ENCODE data around the gene C17orf75.
"Not testable (repeated sequence)": the region's sequence is repeated elsewhere in the genome, so short reads cannot be mapped to it uniquely, and the experiment has no call there.

Gene C17orf75

DNA sequence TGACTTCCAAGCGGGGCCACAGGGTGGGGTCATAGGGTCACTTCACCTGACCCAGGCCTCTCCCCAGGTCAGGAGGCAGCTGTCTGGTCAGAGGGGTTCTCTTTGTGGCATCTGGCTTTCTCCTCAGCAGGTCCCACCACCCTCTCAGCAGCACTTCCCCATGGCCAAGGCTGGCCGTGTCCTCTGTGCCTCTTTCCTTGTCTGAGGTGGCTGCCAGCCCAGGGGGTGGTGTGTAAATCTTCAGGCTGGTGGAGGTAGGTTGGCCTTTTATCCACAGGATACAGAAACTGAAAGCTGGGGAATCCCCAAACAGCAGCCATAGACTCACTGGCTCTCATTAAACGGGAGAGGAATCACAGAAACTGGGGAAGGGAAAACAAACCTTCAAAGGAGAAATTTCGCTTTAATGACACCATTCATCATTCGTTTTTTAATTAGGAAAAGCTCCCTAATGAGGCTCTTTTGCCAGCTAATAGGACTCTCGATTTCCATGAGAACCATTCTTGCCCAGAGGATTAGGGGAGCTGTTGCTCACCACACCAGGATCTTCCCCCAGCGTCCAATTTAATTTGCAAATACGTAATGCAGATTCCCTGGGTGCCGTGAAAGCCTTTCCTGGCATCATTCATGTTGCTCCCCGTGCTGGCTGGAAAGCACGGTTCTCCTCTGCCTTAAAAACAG is 18.0 kb downstream of the C17orf75 start:
- Histone ChIP-seq H2AFZ (ENCODE audit: low read depth) (peak overlapping the region; percentile 45), H3K79me2 (ENCODE audit: insufficient read depth, low read depth) (no peaks in the 10 kb centered on the region), H3K36me3 (ENCODE audit: insufficient read depth) (no peaks in the 10 kb centered on the region), H3K27me3 (ENCODE audit: insufficient read depth, low read depth) (no peaks in the 10 kb centered on the region), H3K4me2 (peak overlapping the region; percentile 43), H3K4me1 (ENCODE audit: low read depth, poor library complexity, severe bottlenecking) (peaks cover 17% of the 10 kb centered on the region), H3K9ac (peak overlapping the region; percentile 2; the same call in 1 of the 2 replicates), H3K27ac (no peak overlapping the region), H4K20me1 (ENCODE audit: insufficient read depth) (no peaks in the 10 kb centered on the region), H3K4me3 (IDR thresholded peaks at IDR 0.05; ENCODE audit: insufficient read depth, low read depth, low read length) (no peak overlapping the region)
- TF ChIP-seq, protein P1, sequence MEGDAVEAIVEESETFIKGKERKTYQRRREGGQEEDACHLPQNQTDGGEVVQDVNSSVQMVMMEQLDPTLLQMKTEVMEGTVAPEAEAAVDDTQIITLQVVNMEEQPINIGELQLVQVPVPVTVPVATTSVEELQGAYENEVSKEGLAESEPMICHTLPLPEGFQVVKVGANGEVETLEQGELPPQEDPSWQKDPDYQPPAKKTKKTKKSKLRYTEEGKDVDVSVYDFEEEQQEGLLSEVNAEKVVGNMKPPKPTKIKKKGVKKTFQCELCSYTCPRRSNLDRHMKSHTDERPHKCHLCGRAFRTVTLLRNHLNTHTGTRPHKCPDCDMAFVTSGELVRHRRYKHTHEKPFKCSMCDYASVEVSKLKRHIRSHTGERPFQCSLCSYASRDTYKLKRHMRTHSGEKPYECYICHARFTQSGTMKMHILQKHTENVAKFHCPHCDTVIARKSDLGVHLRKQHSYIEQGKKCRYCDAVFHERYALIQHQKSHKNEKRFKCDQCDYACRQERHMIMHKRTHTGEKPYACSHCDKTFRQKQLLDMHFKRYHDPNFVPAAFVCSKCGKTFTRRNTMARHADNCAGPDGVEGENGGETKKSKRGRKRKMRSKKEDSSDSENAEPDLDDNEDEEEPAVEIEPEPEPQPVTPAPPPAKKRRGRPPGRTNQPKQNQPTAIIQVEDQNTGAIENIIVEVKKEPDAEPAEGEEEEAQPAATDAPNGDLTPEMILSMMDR (conservative IDR thresholded peaks at IDR 0.05; ENCODE audit: low read depth, low read length), result no peak

GRCh38 chr17:32323046-32323445 is 18.9 kb downstream of the C17orf75 start:
- no peaks in the 10 kb centered on the region for H3K79me2 ChIP-seq (ENCODE audit: insufficient read depth, low read depth)
- no peak overlapping the region for H3K4me3 ChIP-seq (IDR thresholded peaks at IDR 0.05; ENCODE audit: insufficient read depth, low read depth, low read length)
- no peaks in the 10 kb centered on the region for H3K27me3 ChIP-seq (ENCODE audit: insufficient read depth, low read depth)
- no peaks in the 10 kb centered on the region for H3K36me3 ChIP-seq (ENCODE audit: insufficient read depth)
- no peak overlapping the region for H3K4me2 ChIP-seq
- H2AFZ ChIP-seq (ENCODE audit: low read depth), result no peak overlapping the region
- no peak overlapping the region for H3K9ac ChIP-seq
- no peak overlapping the region for H3K27ac ChIP-seq
- peaks cover 17% of the 10 kb centered on the region for H3K4me1 ChIP-seq (ENCODE audit: low read depth, poor library complexity, severe bottlenecking)
- TF ChIP-seq, protein P1 (conservative IDR thresholded peaks at IDR 0.05; ENCODE audit: low read depth, low read length), result no peak
- no peaks in the 10 kb centered on the region for H4K20me1 ChIP-seq (ENCODE audit: insufficient read depth)

GRCh38 chr17:32320847-32321246 is 21.1 kb downstream of the C17orf75 start:
- H2AFZ ChIP-seq (ENCODE audit: low read depth), result no peak overlapping the region
- no peak overlapping the region for H3K9ac ChIP-seq
- no peaks in the 10 kb centered on the region for H4K20me1 ChIP-seq (ENCODE audit: insufficient read depth)
- H3K27me3 ChIP-seq (ENCODE audit: insufficient read depth, low read depth), result no peaks in the 10 kb centered on the region
- peaks cover 17% of the 10 kb centered on the region for H3K4me1 ChIP-seq (ENCODE audit: low read depth, poor library complexity, severe bottlenecking)
- H3K4me2 ChIP-seq, result no peak overlapping the region
- TF ChIP-seq, protein P1 (conservative IDR thresholded peaks at IDR 0.05; ENCODE audit: low read depth, low read length), result no peak
- H3K27ac ChIP-seq, result no peak overlapping the region
- H3K4me3 ChIP-seq (IDR thresholded peaks at IDR 0.05; ENCODE audit: insufficient read depth, low read depth, low read length), result no peak overlapping the region
- no peaks in the 10 kb centered on the region for H3K36me3 ChIP-seq (ENCODE audit: insufficient read depth)
- H3K79me2 ChIP-seq (ENCODE audit: insufficient read depth, low read depth), result no peaks in the 10 kb centered on the region

DNA sequence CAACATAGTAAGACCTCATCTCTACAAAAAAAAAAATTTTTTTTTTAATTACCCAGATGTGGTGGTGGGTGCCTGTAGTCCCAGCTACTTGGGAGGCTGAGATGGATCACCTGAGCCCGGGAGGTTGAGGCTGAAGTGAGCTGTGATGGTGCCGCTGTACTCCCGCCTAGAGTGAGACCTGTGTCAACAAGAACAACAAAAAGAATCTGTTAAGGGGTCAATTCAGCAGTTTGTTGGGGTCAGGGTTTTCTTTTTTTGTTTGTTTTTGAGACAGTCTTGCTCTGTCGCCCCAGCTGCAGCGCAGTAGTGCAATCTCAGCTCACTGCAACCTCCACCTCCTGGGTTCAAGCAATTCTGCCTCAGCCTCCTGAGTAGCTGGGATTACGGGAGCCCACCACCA is 21.9 kb downstream of the C17orf75 start:
- not testable (repeated sequence) for H3K4me2 ChIP-seq; H3K27me3 ChIP-seq (ENCODE audit: insufficient read depth, low read depth); H2AFZ ChIP-seq (ENCODE audit: low read depth); H3K4me3 ChIP-seq (IDR thresholded peaks at IDR 0.05; ENCODE audit: insufficient read depth, low read depth, low read length); H3K79me2 ChIP-seq (ENCODE audit: insufficient read depth, low read depth); H3K9ac ChIP-seq; H4K20me1 ChIP-seq (ENCODE audit: insufficient read depth); H3K27ac ChIP-seq; H3K36me3 ChIP-seq (ENCODE audit: insufficient read depth)
- H3K4me1 ChIP-seq (ENCODE audit: low read depth, poor library complexity, severe bottlenecking), result peaks cover 17% of the 10 kb centered on the region

- Histone ChIP-seq H3K36me3 (ENCODE audit: insufficient read depth) (no peaks in the 10 kb centered on the region), H3K79me2 (ENCODE audit: insufficient read depth, low read depth) (no peaks in the 10 kb centered on the region), H3K9ac (no peak overlapping the region), H3K27ac (no peak overlapping the region), H3K4me2 (no peak overlapping the region), H3K4me3 (IDR thresholded peaks at IDR 0.05; ENCODE audit: insufficient read depth, low read depth, low read length) (no peak overlapping the region), H3K4me1 (ENCODE audit: low read depth, poor library complexity, severe bottlenecking) (peaks cover 16% of the 10 kb centered on the region), H2AFZ (ENCODE audit: low read depth) (no peak overlapping the region), H4K20me1 (ENCODE audit: insufficient read depth) (no peaks in the 10 kb centered on the region), H3K27me3 (ENCODE audit: insufficient read depth, low read depth) (no peaks in the 10 kb centered on the region)
- TF ChIP-seq, protein P1 (conservative IDR thresholded peaks at IDR 0.05; ENCODE audit: low read depth, low read length), result peak; percentile 95
Measured at GRCh38 chr17:32319548-32319905, 22.4 kb downstream of the C17orf75 start.

All from KMS-11 (cell line).